ENCODE measurements around the gene INF2. TPM values are rescaled to one million over a fixed set of nuclear protein-coding genes. Genes with fewer than 3 reads are reported as not detected.
A peak's percentile ranks its signal among the peaks of the same experiment; 100 is the strongest.

INF2 gene
- total RNA-seq, 1 experiment from 2014 or later: 58.3 TPM

DNA sequence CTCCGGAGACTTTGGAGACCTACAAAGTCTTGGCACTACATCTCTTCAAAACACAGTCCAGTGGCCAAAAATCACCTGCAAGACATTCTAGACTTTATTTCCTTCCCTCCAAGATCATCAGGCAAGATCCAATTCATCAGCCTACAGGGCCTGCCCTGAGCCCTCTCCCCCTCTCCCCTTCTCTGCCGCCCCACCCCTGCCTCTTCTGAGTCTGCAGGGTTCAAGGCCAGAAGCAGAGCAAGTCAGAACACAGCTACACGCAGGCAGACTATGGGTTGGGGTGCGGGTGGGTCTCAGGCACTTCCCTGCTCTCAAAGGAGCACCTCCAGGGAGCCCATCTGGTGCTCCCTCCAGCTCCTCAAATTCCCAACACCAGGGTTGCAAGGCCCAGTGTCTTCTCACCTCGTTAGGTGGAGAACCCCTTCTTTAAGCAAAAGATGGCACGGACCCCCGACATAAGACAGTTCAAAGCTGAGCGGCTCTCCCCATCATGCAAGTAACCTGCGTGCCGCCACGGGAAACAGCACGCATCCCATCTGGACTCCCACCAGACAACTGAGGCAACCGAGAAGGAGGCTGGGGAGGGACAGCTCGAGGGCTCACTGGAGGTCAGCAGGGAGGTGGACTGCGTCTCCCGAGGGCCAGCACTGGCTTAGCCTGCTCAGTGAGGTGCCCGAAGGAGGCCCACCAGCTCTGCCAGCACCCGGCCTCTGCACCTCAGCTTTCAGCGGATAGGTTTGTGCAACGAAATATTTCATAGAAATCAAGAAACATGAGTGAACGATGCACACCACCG lies 5.6 kb upstream of the INF2 start:
- Histone ChIP-seq H2AFZ (ENCODE audit: low read length) (no peak overlapping the region), H2BK5ac (ENCODE audit: insufficient read length, low read length) (no peak overlapping the region), H3K23me2 (ENCODE audit: insufficient read length, low read depth, low read length, poor library complexity, severe bottlenecking) (peaks cover 4% of the 10 kb centered on the region), H3K18ac (ENCODE audit: insufficient read length, low read depth, low read length) (no peak overlapping the region), H4K91ac (ENCODE audit: insufficient read length, low read depth, low read length) (no peak overlapping the region), H3K27ac (ENCODE audit: insufficient read length, low read depth, low read length) (no peak overlapping the region), H3K56ac (ENCODE audit: insufficient read length, low read depth, low read length) (no peak overlapping the region), H3K4me1 (ENCODE audit: insufficient read depth, low read length) (peaks cover 8% of the 10 kb centered on the region; the same call in 1 of the 2 replicates), H3K23ac (ENCODE audit: insufficient read length, low read depth, low read length) (no peak overlapping the region), H3K27me3 (ENCODE audit: insufficient read depth, low read length) (no peaks in the 10 kb centered on the region), H3K4ac (ENCODE audit: low read depth, low read length) (no peak overlapping the region), H3T11ph (ENCODE audit: low read length) (no peak overlapping the region), H3K14ac (ENCODE audit: insufficient read depth, low read length) (no peak overlapping the region), H4K5ac (ENCODE audit: insufficient read length, low read depth, low read length) (no peak overlapping the region), H2AK5ac (ENCODE audit: insufficient read length, low read length) (no peak overlapping the region), H2BK20ac (ENCODE audit: low read depth, low read length, poor library complexity, severe bottlenecking) (no peak overlapping the region), H3K9ac (ENCODE audit: extremely low read depth, insufficient read length, low read length) (no peak overlapping the region), H2BK15ac (ENCODE audit: low read depth, low read length) (no peak overlapping the region), H2BK12ac (ENCODE audit: insufficient read length, low read depth, low read length) (no peak overlapping the region), H3K4me2 (ENCODE audit: insufficient read depth, insufficient read length, low read length) (no peak overlapping the region), H3K79me1 (ENCODE audit: insufficient read depth, low read depth, low read length, poor library complexity, severe bottlenecking) (no peaks in the 10 kb centered on the region), H4K8ac (replicated peaks; ENCODE audit: insufficient read length, low read depth, low read length) (no peak overlapping the region), H4K20me1 (ENCODE audit: control insufficient read depth, insufficient read depth, insufficient read length) (no peaks in the 10 kb centered on the region), H3K79me2 (ENCODE audit: insufficient read depth, low read length) (no peaks in the 10 kb centered on the region), H3K9me3 (ENCODE audit: control insufficient read depth, low read depth, low read length) (no peaks in the 10 kb centered on the region), H2BK120ac (ENCODE audit: low read depth, low read length, poor library complexity, severe bottlenecking) (no peak overlapping the region)
- Mint-ChIP-seq H3K9me3 (peaks cover 0 to 8% of the 10 kb centered on the region in 2 experiments; a peak in 2 of 5 replicates), H3K4me1 (peaks cover 43 to 63% of the 10 kb centered on the region in 2 experiments), H3K27ac (no peak overlapping the region), H3K4me3 (peak overlapping the region in 1 of 2 experiments; percentile 30; a peak in 1 of 5 replicates), H3K36me3 (ENCODE audit: insufficient read depth in 1 of 3, low read depth in 3 of 3) (no peaks in the 10 kb centered on the region; a peak in 3 of 7 replicates), H3K27me3 (ENCODE audit: low read depth) (peaks cover 6% of the 10 kb centered on the region)
- no CpG with 5 or more reads among the region's 22 CpGs for WGBS (ENCODE audit: extremely low coverage, insufficient read length, low lambda C conversion rate)
- no peak for DNase-seq
- TF ChIP-seq, protein P1, sequence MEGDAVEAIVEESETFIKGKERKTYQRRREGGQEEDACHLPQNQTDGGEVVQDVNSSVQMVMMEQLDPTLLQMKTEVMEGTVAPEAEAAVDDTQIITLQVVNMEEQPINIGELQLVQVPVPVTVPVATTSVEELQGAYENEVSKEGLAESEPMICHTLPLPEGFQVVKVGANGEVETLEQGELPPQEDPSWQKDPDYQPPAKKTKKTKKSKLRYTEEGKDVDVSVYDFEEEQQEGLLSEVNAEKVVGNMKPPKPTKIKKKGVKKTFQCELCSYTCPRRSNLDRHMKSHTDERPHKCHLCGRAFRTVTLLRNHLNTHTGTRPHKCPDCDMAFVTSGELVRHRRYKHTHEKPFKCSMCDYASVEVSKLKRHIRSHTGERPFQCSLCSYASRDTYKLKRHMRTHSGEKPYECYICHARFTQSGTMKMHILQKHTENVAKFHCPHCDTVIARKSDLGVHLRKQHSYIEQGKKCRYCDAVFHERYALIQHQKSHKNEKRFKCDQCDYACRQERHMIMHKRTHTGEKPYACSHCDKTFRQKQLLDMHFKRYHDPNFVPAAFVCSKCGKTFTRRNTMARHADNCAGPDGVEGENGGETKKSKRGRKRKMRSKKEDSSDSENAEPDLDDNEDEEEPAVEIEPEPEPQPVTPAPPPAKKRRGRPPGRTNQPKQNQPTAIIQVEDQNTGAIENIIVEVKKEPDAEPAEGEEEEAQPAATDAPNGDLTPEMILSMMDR (conservative IDR thresholded peaks at IDR 0.05): no peak

Data from H9 (cell line).